ENCODE results near the gene CMIP. TPM values are rescaled to one million over a fixed set of nuclear protein-coding genes. Genes with fewer than 3 reads are reported as not detected.

The CMIP gene
- total RNA-seq, 1 experiment from 2014 or later = 48.2 TPM

- Histone ChIP-seq H2BK5ac (ENCODE audit: insufficient read length, low read length) (no peak overlapping the region), H3T11ph (ENCODE audit: low read length) (no peak overlapping the region), H2BK120ac (ENCODE audit: low read depth, low read length, poor library complexity, severe bottlenecking) (no peak overlapping the region), H3K4me2 (ENCODE audit: insufficient read depth, insufficient read length, low read length) (no peak overlapping the region), H3K27ac (ENCODE audit: insufficient read length, low read depth, low read length) (no peak overlapping the region), H3K4me1 (ENCODE audit: insufficient read depth, low read length) (peaks cover 2% of the 10 kb centered on the region; the same call in 1 of the 2 replicates), H3K56ac (ENCODE audit: insufficient read length, low read depth, low read length) (no peak overlapping the region), H2AFZ (ENCODE audit: low read length) (no peak overlapping the region), H3K14ac (ENCODE audit: insufficient read depth, low read length) (no peak overlapping the region), H3K4ac (ENCODE audit: low read depth, low read length) (no peak overlapping the region), H4K8ac (replicated peaks; ENCODE audit: insufficient read length, low read depth, low read length) (no peak overlapping the region), H3K18ac (ENCODE audit: insufficient read length, low read depth, low read length) (no peak overlapping the region), H3K23me2 (ENCODE audit: insufficient read length, low read depth, low read length, poor library complexity, severe bottlenecking) (no peaks in the 10 kb centered on the region), H3K27me3 (ENCODE audit: insufficient read depth, low read length) (no peaks in the 10 kb centered on the region), H3K9me3 (ENCODE audit: control insufficient read depth, low read depth, low read length) (no peaks in the 10 kb centered on the region), H3K9ac (ENCODE audit: extremely low read depth, insufficient read length, low read length) (no peak overlapping the region), H4K20me1 (ENCODE audit: control insufficient read depth, insufficient read depth, insufficient read length) (no peaks in the 10 kb centered on the region), H2AK5ac (ENCODE audit: insufficient read length, low read length) (no peak overlapping the region), H2BK12ac (ENCODE audit: insufficient read length, low read depth, low read length) (no peak overlapping the region), H2BK20ac (ENCODE audit: low read depth, low read length, poor library complexity, severe bottlenecking) (no peak overlapping the region), H2BK15ac (ENCODE audit: low read depth, low read length) (no peak overlapping the region), H4K91ac (ENCODE audit: insufficient read length, low read depth, low read length) (no peak overlapping the region), H3K79me1 (ENCODE audit: insufficient read depth, low read depth, low read length, poor library complexity, severe bottlenecking) (no peaks in the 10 kb centered on the region), H3K79me2 (ENCODE audit: insufficient read depth, low read length) (no peaks in the 10 kb centered on the region), H4K5ac (ENCODE audit: insufficient read length, low read depth, low read length) (no peak overlapping the region), H3K23ac (ENCODE audit: insufficient read length, low read depth, low read length) (no peak overlapping the region)
- no peak for DNase-seq
- peaks cover 0 to 2% of the 10 kb centered on the region in 2 experiments; a peak in 1 of 5 replicates for H3K9me3 Mint-ChIP-seq
- no peaks in the 10 kb centered on the region; the same call in 1 of the 2 replicates for H3K27me3 Mint-ChIP-seq (ENCODE audit: low read depth)
- H3K4me1 Mint-ChIP-seq = peaks cover 21 to 23% of the 10 kb centered on the region in 2 experiments
- peak overlapping the region in 1 of 3 experiments; percentile 74; a peak in 1 of 7 replicates for H3K27ac Mint-ChIP-seq
- WGBS (ENCODE audit: extremely low coverage, insufficient read length, low lambda C conversion rate) = no CpG with 5 or more reads among the region's 5 CpGs
- H3K36me3 Mint-ChIP-seq (ENCODE audit: insufficient read depth in 1 of 3, low read depth in 3 of 3) = no peaks in the 10 kb centered on the region
- TF ChIP-seq CTCF (conservative IDR thresholded peaks at IDR 0.05) = no peak
- no peak overlapping the region for H3K4me3 Mint-ChIP-seq
Measured at GRCh38 chr16:81417210-81417609, 27.4 kb upstream of the CMIP start.

Measured in H9 (cell line).